Occipital lobe (tissue), 2 donors: Measurements from ENCODE around the gene SYTL3. TPM values are rescaled to one million over a fixed set of nuclear protein-coding genes. Genes with fewer than 3 reads are reported as not detected.
"Not testable (repeated sequence)": the region's sequence is repeated elsewhere in the genome, so short reads cannot be mapped to it uniquely, and the experiment has no call there.

Experiments
- DNase-seq: peaks from one replicate; lab custom pipeline; 2025; lab: John Stamatoyannopoulos, UW
- total RNA-seq: library from RNA; depleted of rRNA; stranded (reverse); fragments of >200 nt; gene quantifications from one replicate; pipeline ENCODE4 v1.2.3, GENCODE V29; 2014

Gene SYTL3
- total RNA-seq, 1 donor from 2014 or later = 2.0 TPM

- no peak for DNase-seq
Measured at GRCh38 chr6:158686791-158687381, 37.0 kb downstream of the SYTL3 start.

GRCh38 chr6:158687506-158687905 lies 37.7 kb downstream of the SYTL3 start:
- no peak for DNase-seq

- DNase-seq = no peak
Measured at GRCh38 chr6:158688860-158689259, 39.0 kb downstream of the SYTL3 start.

- no peak for DNase-seq
Measured at GRCh38 chr6:158694913-158695312, 45.1 kb downstream of the SYTL3 start.

GRCh38 chr6:158697811-158698210 lies 48.0 kb downstream of the SYTL3 start:
- no peak for DNase-seq

- no peak for DNase-seq
Measured at GRCh38 chr6:158698931-158699330, 49.1 kb downstream of the SYTL3 start.

- not testable (repeated sequence) for DNase-seq
Measured at GRCh38 chr6:158701268-158701667, 51.4 kb downstream of the SYTL3 start.

GRCh38 chr6:158703111-158703836 lies 53.4 kb downstream of the SYTL3 start:
- no peak for DNase-seq

GRCh38 chr6:158703837-158704822 lies 54.3 kb downstream of the SYTL3 start:
- peak; percentile 36 for DNase-seq

GRCh38 chr6:158705386-158706126 lies 55.7 kb downstream of the SYTL3 start:
- DNase-seq = no peak

GRCh38 chr6:158706369-158706982 lies 56.6 kb downstream of the SYTL3 start:
- peak; percentile 35 for DNase-seq

- DNase-seq = no peak
Measured at GRCh38 chr6:158707120-158707820, 57.4 kb downstream of the SYTL3 start.

- no peak for DNase-seq
Measured at GRCh38 chr6:158707821-158708195, 58.0 kb downstream of the SYTL3 start.

- DNase-seq = no peak
Measured at GRCh38 chr6:158708239-158708638, 58.4 kb downstream of the SYTL3 start.

- DNase-seq = no peak
Measured at GRCh38 chr6:158709809-158710208, 60.0 kb downstream of the SYTL3 start.

GRCh38 chr6:158711264-158711663 lies 61.4 kb downstream of the SYTL3 start:
- DNase-seq = no peak

GRCh38 chr6:158713469-158713868 lies 63.6 kb downstream of the SYTL3 start:
- DNase-seq = no peak

GRCh38 chr6:158714706-158715105 lies 64.9 kb downstream of the SYTL3 start:
- DNase-seq = no peak

GRCh38 chr6:158715330-158716311 lies 65.8 kb downstream of the SYTL3 start:
- DNase-seq = no peak
